ENCODE results near the gene KCNJ10. TPM values are rescaled to one million over a fixed set of nuclear protein-coding genes. Genes with fewer than 3 reads are reported as not detected.
A peak's percentile ranks its signal among the peaks of the same experiment; 100 is the strongest.

Gene KCNJ10
- total RNA-seq, 2 donors from 2014 or later: 0.29 TPM; not detected in 1

- TF ChIP-seq CTCF (IDR thresholded peaks at IDR 0.05): peak; percentile 84
Observed at GRCh38 chr1:160085686-160086455, 15.9 kb upstream of the KCNJ10 start.

DNA sequence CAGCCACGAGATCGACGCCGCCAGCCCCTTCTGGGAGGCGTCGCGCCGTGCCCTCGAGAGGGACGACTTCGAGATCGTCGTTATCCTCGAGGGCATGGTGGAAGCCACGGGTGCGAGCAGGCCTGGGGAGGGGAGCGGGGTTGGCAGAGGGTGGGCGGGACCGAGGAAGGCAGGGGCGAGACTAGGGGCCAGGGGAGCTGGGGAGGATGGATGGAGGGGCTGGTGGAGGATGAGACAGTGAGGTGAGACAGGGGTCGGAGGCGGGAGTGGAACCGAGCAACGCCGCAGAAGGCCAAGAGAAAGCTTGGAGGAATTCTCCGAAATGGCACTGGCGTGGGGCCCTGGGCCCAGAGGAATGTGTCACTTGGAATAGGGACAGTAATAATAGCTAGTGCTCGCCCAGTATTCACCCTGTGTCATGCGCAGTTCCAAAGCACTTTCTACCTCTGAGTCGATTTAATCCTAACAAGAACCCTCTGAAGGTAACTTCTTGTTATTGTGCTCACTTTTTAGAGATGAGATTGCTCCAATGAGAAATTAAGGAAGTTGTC lies 14.9 kb upstream of the KCNJ10 start:
- Histone ChIP-seq H3K27ac (no peak overlapping the region), H3K9me3 (no peaks in the 10 kb centered on the region), H3K4me3 (no peak overlapping the region), H3K27me3 (peaks cover 7% of the 10 kb centered on the region), H3K36me3 (no peaks in the 10 kb centered on the region), H3K9ac (ENCODE audit: low read depth in 2 of 2, low read length in 2 of 2) (no peak overlapping the region), H3K4me1 (no peaks in the 10 kb centered on the region)
- intact Hi-C loops (cut with DNase I): loop anchor here (5.0 to 10.0 kb wide), 2 partner anchors 38 to 290 kb away; no protein-coding TSS in a partner anchor
- no peak for TF ChIP-seq CTCF (IDR thresholded peaks at IDR 0.05)
- DNase-seq: no peak

More at GRCh38 chr1:160085686-160086455, 15.9 kb upstream of the KCNJ10 start:
- H3K27ac ChIP-seq: no peak overlapping the region
- H3K4me1 ChIP-seq: no peaks in the 10 kb centered on the region
- H3K4me3 ChIP-seq: no peak overlapping the region
- no peaks in the 10 kb centered on the region for H3K36me3 ChIP-seq
- DNase-seq: peak; percentile 84
- H3K9me3 ChIP-seq: no peaks in the 10 kb centered on the region
- intact Hi-C loops (cut with DNase I): loop anchor here (10.0 kb wide), 1 partner anchor 289 kb away; no protein-coding TSS in a partner anchor
- no peak overlapping the region for H3K9ac ChIP-seq (ENCODE audit: low read depth in 2 of 2, low read length in 2 of 2)
- H3K27me3 ChIP-seq: peaks cover 7% of the 10 kb centered on the region

DNA sequence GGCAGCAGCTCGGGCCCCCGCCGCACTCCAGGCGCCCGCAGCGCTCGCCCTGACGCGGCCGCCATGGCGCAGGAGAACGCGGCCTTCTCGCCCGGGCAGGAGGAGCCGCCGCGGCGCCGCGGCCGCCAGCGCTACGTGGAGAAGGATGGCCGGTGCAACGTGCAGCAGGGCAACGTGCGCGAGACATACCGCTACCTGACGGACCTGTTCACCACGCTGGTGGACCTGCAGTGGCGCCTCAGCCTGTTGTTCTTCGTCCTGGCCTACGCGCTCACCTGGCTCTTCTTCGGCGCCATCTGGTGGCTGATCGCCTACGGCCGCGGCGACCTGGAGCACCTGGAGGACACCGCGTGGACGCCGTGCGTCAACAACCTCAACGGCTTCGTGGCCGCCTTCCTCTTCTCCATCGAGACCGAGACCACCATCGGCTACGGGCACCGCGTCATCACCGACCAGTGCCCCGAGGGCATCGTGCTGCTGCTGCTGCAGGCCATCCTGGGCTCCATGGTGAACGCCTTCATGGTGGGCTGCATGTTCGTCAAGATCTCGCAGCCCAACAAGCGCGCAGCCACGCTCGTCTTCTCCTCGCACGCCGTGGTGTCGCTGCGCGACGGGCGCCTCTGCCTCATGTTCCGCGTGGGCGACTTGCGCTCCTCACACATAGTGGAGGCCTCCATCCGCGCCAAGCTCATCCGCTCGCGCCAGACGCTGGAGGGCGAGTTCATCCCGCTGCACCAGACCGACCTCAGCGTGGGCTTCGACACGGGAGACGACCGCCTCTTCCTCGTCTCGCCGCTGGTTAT lies 14.2 kb upstream of the KCNJ10 start:
- DNase-seq: peak; percentile 86
- intact Hi-C loops (cut with DNase I): loop anchor here (5.0 to 10.0 kb wide), 2 partner anchors 37 to 291 kb away; no protein-coding TSS in a partner anchor
- H3K27me3 ChIP-seq: peaks cover 7% of the 10 kb centered on the region

GRCh38 chr1:160082926-160083325 lies 13.0 kb upstream of the KCNJ10 start:
- Histone ChIP-seq H3K9me3 (no peaks in the 10 kb centered on the region), H3K27ac (no peak overlapping the region), H3K27me3 (peaks cover 7% of the 10 kb centered on the region), H3K4me3 (no peak overlapping the region), H3K4me1 (no peaks in the 10 kb centered on the region), H3K36me3 (no peaks in the 10 kb centered on the region), H3K9ac (ENCODE audit: low read depth in 2 of 2, low read length in 2 of 2) (no peak overlapping the region)
- no peak for TF ChIP-seq CTCF (IDR thresholded peaks at IDR 0.05)
- no peak for DNase-seq
- intact Hi-C loops (cut with DNase I): loop anchor here (5.0 to 10.0 kb wide), 2 partner anchors 36 to 292 kb away; no protein-coding TSS in a partner anchor

More for the DNA sequence above, 14.2 kb upstream of the KCNJ10 start:
- H3K9ac ChIP-seq (ENCODE audit: low read depth in 2 of 2, low read length in 2 of 2): peak overlapping the region in 1 of 2 donors; percentile 17
- H3K36me3 ChIP-seq: no peaks in the 10 kb centered on the region
- H3K4me1 ChIP-seq: no peaks in the 10 kb centered on the region
- peak overlapping the region; percentile 27 for H3K4me3 ChIP-seq
- H3K27ac ChIP-seq: no peak overlapping the region
- peak; percentile 61 for TF ChIP-seq CTCF (IDR thresholded peaks at IDR 0.05)
- no peaks in the 10 kb centered on the region for H3K9me3 ChIP-seq

DNA sequence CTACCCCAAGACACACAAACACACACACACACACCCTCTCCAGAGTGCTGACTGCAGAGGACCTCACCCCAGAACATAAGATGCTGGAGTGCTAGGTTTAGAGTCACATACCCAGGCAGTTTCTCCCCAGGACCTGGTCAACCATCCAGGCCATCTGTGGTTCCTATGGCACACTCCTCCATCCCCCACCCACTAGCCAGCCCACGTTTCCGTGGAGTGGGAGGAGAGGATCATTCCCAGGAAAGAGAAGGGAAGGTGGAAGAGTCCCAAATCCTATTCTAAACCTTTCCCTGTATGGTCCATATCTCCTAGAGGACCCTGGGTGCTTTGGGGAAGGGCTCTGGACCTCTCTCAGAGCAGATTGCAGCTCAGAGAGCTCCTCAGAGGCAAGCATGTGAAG lies 12.5 kb upstream of the KCNJ10 start:
- DNase-seq: no peak
- intact Hi-C loops (cut with DNase I): loop anchor here (5.0 to 10.0 kb wide), 2 partner anchors 35 to 292 kb away; no protein-coding TSS in a partner anchor
- no peaks in the 10 kb centered on the region for H3K36me3 ChIP-seq

More for the DNA sequence above, 12.5 kb upstream of the KCNJ10 start:
- Histone ChIP-seq H3K27me3 (peaks cover 7% of the 10 kb centered on the region), H3K4me1 (no peaks in the 10 kb centered on the region), H3K4me3 (no peak overlapping the region), H3K9ac (ENCODE audit: low read depth in 2 of 2, low read length in 2 of 2) (no peak overlapping the region), H3K9me3 (no peaks in the 10 kb centered on the region), H3K27ac (no peak overlapping the region)
- TF ChIP-seq CTCF (IDR thresholded peaks at IDR 0.05): no peak

All from colonic mucosa (tissue), 4 donors.